GM19099 (cell line): Measurements from ENCODE around the gene LMOD1.

Source experiments
- POLR2A ChIP-seq: IDR thresholded peaks from 3 replicates; pipeline ENCODE4 v1.6.1; 2011; ENCODE audit warnings: low read depth; ENCODE audit not compliant: insufficient read length; ENCODE audit errors: extremely low read depth

Gene LMOD1

DNA sequence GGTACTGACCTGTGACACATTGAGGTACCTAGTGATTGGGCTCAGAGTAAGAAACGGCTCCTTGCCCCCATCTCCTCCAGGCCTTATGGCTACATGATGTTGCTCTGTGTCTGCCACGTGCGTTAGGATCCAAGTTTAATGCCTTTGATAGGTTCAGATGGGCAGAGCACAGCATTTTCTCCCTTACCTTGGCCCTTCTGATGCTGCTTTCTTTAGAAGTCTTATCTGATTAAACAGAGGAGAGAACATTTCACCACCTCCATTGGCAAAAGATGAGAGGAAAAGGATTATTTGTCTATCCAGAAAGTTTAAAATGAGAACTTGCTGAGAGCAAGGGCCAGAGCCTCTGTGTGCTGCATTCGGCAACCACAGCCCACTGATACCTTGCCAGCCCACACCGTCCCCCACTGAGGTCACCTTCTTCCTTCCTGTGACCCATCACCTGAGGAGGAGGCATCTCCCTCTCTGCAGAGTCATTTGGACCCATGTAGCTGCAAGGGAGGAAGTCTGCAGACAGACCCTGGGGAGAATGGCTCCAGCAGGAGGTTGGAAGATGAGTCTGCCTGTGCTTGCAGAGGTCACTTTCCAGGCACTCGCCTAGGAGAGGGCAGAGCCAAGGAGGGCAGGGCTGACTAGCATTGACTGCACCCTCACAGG lies 41.0 kb downstream of the LMOD1 start:
- no peak for TF ChIP-seq POLR2A

DNA sequence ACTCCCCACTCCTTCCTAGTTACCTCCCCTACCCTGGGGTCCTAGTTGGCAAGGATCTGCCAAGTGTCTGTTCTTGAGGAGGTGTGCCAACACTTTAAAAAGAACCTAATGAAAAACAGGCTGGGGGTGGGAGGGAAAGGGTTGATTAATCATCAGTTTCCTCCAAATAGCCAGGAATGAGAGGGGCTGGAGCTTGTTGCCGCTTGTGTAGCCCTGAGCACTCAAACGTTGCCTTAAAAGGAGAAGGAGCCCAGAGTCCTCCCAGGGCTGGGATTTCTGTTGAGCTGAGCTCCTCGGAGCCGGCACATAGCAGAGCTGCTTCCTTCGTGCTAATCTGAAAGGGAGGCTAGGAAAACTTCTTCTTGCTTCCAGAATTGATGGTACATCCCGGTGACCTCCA lies 41.8 kb downstream of the LMOD1 start:
- TF ChIP-seq POLR2A: no peak

DNA sequence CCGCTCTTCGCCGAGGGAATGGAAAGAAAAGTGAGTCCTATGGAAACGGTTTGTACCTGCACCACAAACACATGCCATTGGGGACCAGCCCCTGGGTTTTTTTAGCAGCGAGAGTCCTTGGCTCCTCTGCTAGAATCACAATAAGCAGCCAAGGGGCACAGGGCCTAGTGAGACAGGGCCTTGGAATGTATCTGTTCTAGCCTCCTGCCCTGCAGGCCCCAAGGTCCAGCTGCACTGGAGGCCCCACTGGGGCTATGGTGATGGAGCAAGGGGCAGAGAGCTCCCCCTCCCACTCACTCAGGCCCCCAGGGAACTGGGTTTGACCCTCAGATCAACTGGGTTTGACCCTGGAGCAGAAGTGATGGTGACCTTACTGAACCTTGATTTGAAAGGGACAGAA lies 43.2 kb downstream of the LMOD1 start:
- TF ChIP-seq POLR2A: no peak

DNA sequence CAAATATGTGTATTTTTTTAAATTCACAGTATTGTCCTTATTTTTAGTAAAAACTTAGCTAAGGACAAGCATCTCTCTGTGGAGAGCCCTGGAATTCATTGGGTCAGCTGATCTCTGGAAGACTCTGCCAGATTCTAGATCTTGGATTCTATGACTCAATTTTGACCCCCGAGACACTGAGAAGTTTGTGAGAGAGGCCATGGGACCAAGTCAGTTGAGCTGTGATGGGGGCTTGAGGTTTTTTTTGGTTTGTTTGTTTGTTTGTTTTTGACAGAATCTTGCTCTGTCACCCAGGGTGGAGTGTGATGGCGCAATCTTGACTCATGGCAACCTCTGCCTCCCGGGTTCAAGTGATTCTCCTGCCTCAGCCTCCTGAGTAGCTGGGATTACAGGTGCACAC lies 44.1 kb downstream of the LMOD1 start:
- TF ChIP-seq POLR2A: no peak

DNA sequence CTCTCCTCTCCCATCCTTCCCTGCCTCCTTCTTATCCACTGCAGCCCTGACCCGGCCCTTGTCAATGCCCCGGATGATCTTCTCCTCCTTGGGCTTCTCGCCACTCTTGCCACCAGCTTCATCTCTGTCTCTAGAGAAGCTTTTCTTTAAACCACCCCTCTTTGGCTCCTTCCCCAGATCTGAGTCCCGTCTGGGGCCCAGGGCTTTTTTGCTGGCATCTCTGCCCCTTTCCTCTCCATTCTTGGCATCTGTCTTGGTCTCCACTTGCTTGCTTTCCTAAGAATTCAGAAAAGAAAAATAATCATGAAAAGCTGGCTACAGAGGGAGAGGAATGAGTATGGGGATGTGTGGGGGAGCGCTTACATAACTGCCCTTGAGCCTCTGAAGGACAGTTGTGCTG lies 45.9 kb downstream of the LMOD1 start:
- TF ChIP-seq POLR2A: no peak

DNA sequence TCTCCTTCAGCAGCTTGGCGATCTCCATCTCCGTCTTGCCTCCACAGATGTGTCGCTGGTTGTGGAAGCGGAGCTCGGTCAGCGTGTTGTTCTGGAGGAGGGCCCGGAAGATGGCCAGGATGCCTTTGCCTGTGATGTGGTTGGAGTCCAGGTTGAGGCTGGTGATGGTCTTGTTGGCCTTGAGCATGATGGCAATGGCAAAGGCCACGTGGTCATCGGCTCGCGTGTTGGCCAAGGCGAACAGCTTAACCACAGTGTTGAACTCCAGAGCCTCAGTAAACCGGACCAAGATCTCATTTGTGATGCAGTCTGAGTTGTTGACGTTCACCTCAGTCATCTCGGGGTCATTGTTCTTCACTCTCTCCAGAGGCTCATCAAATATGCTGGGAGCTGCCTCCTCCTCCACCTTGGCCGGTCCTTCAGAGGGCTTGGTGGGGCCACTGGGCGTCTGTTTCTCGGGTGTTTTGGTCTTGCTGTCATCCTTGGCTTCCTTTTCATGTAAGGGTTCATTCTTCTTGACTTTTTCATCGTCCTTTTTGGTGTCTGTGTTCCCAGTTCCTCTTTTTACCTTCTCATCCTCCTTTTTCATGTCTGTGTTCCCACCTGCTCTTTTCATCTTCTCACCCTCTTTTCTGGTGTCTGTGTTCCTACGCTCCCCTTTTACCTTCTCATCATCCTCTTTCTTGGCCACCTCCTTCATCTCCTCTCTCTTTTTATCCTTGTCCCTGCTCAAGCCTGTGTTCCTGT lies 46.5 kb downstream of the LMOD1 start:
- no peak for TF ChIP-seq POLR2A

DNA sequence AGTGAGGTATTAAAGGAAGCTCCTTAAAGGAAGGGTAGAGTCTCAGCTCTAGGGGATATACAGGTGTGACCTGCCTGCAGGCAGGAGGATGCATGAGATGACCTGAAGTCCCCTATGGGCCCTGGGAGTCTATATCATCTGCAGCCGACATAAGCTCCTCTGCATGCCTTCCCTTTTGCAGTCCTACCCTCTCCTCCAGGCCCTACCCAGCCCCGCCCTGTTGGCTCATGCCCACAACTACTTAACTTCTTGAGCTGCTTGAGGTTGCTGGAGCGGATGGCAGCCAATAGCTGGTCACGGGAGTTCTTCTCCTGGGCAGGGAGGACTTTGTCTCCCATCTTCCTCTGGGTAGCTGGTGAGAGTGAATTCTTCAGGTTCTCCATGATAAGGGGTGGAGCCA lies 47.4 kb downstream of the LMOD1 start:
- no peak for TF ChIP-seq POLR2A

DNA sequence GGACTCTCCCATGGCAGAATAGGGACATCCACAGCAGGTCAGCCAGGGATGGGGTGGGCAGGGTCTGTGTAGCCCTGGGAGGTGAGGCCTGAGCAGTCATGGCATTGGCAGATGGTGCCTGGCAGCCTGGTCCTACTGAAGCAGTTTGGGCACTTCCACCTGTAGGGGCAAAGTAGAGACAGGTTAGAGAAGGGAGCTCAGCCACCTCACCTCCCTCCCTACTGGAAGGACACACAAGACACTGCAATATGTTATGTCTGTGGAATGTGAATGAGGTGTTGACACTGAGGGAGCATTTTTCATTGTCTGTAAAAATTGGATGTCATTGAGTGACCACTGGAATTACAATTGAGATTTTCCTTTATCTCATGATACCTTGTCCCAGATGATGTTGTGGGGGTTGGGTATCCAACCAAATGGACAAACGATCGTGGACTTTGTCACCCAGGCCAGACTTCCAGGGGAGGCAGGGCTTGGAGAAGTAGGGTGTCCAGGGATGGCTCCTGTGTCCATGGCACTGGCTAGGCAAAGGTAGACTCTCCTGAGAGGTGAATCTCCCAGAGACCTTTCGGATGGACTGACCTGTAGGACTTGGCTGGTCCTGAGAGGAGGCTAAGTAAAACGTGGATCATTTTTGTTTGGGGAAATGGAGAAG lies 48.0 kb downstream of the LMOD1 start:
- TF ChIP-seq POLR2A: no peak

DNA sequence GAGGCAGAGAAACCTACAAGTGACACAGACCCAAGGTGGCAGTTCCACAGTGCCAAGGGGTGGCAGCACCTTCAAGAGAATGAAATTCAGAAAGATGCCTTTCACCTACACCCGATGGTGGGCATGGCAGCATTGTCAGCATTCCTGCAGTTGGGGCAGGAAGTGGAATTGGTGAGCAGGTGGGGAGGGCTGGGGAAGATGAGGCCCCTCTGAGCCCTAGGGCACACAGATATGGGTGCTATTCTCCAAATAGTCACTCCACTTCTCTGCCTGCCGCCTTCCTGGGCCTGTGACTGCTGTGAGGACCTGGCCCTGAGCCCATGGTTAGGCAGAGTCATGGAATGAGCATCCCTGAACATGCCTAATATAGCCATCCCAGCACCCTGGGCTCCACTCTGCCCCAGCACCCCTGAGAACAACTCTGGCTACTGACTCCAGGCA lies 49.4 kb downstream of the LMOD1 start:
- TF ChIP-seq POLR2A: no peak

DNA sequence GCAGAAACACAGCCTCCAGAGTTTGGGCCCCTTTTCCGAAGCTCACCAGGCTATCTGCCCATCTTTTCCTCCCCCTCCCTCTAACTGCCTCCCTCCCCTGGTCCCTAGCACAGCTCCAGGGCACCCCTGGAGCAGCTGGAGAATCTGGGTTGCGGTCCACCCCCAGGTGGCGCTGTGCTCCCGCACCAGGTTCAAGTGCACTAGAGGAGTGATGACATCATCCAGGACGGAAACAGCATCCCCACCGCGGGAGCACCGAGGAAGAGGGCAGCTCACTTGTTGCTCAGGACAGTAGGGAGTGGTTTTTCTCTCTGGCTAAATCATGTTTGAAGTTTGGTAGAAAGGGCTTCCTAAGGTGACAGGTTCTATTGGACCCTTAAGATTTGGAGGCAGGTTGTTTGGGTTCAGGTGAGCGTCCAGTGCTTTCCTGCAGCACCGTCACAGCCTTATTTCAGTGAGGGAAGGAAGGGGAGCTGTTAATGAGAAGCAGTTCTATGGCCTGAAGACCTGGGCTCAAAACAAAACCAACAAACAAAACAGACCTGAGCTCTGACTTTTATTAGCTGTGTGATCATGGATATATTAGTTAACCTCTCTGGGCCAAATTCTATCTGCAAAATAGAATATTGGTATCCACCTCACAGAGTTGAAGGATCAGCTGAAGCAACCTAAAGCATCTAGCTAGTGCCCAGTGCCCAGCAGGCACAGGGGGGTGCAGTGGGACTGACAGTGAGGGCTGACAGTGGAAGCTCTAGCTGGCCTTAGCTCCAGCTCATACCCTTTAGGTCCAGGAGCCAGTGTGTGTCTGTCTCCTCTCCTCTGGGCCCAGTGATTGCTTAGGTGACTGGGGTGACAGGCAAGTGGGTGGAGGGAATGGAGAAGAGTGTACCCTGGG lies 50.2 kb downstream of the LMOD1 start:
- no peak for TF ChIP-seq POLR2A

DNA sequence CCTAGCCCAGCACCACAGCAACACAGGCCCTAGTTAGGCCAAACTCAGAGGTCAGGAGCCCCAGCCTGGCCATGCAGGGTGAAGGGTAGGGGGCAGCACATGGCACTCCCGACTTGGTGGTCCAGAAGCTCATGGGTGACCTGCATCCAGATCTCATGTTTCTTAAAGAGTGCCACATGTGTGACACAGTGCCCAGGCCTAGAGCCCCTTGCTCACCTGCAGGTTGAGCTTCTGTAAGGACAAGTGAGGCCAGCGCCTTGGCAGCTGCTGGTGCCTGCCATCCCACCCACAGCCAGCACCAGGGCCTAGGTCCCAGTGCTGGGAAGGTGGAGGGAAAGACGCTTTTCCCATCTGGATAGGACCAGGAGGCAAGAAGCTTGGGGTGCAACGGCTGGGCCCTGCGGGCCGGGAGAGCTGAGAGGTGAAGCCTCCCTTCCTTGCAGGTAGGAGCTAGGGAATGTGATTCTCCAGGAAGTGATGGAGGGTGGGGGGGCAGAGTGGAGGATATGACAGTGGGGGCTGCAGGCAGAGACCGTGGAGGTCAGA lies 51.2 kb downstream of the LMOD1 start:
- TF ChIP-seq POLR2A: no peak

DNA sequence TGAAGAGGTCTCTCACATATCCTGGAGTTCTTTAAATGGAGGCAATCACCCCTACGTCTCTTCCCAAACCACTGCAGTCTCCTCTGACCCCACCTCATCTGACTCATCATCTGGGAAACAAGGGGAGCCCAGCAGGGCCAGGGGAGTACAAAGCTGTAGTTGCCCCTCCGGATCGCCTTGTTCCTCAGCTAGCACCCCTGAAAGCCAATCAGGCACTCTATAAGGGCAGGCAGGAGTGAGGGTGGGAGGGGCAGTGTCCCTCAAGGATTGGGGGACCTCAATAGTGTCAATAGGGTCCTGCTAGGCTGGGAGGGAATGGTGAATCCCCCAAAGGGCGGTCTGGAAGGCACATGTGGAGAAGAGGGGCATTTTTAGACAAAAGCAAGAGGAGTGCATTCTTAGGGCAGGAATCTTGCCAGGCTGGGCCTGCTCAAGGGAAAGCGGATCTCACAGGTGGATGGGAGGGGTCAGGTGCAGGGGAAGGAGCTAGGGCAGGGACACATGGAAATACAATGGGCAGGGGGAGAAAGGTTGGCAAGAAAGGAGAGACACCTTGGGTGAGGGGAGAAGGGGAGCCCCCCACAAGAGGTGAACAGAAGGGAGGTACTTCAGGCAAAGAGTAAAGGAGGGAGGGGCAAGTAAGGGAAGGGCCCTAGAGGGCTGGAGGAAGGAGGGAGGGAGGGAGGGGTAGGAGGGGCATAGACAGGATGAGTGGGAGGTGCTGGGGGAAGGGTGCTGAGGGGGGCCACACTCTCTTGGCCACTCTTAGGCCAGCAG lies 51.8 kb downstream of the LMOD1 start:
- no peak for TF ChIP-seq POLR2A

DNA sequence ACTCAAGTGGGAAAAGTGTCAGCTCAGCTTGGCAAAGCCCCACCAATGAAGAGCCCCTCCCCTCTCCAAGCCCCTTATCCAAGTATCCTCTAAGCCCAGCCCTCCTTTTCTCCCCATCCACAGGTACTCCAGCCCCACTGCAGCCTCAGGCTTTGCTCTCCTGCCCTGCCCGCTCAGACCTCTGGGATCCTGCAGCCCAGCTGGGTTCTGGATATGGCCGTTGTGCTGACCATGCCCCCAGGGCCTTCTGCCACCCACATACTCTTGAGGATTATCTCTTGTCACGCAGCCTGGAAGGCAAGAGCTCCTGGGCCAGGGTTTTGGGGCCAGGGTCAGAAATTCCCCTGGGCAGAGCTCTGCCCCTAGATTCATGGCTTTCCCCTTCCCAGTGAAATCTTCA lies 52.9 kb downstream of the LMOD1 start:
- TF ChIP-seq POLR2A: no peak

DNA sequence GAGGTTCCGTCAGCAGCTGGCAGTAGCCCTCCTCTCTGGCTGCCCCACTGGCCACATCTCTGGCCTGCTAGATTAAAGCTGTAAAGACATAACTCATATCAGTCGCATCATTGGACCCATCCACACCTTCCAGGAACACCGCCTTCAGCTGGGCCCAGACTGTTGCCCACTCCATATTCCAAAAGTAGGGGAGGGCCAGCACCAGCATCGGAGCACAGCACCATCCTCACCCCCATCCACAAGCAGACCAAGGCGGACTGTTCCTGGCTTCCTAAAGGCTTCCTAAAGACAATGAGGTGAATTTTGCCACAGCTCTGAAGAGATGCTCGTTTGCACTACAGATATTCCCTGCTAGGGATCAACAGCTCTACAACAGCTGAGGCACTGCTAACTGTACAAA lies 54.1 kb downstream of the LMOD1 start:
- no peak for TF ChIP-seq POLR2A

DNA sequence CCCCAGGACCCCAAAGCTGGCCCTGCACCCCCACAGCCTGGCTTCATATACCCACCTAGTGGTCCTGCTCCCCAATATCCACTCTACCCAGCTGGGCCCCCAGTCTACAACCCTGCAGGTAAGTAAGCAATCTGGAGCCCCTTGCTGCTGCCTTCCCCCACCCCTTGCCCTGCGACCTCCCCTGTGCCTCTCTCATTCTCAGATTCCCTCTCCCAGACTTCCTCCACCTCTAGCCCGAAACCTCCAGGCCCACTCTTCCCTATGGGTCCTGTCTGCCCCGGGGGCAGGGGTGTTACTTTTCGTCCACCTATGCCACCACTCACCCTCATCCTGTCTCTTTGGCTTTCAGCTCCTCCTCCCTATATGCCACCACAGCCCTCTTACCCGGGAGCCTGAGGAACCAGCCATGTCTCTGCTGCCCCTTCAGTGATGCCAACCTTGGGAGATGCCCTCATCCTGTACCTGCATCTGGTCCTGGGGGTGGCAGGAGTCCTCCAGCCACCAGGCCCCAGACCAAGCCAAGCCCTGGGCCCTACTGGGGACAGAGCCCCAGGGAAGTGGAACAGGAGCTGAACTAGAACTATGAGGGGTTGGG lies 54.8 kb downstream of the LMOD1 start:
- TF ChIP-seq POLR2A: no peak
